ENCODE measurements around the gene DTD1.

DNA sequence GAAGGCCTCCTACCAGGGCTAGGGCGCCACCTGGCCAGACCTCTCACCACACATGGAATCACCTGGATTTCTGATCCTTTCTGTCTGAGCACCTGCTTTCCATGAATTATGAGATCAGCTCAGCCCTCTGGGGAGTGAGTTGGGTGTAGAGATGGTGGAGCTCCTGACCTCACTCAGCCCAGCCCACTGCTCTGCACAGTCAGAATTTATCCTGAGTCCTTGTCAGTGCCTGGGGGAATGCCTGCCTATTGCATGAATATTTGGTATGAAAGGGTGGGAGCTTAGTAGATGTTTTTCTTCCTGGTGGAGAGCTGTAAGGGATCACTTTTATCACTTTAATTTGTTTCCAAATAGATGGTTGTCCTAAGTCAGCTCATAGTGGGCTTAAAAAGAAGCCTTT is 47.5 kb downstream of the DTD1 start:
- TF ChIP-seq GATA3 (IDR thresholded peaks at IDR 0.05; ENCODE audit: low read depth, low read length) (no peak), GATA2 (IDR thresholded peaks at IDR 0.05; ENCODE audit: low read depth, low read length) (no peak)
